Measurements from ENCODE around the gene TSPAN18.

DNA sequence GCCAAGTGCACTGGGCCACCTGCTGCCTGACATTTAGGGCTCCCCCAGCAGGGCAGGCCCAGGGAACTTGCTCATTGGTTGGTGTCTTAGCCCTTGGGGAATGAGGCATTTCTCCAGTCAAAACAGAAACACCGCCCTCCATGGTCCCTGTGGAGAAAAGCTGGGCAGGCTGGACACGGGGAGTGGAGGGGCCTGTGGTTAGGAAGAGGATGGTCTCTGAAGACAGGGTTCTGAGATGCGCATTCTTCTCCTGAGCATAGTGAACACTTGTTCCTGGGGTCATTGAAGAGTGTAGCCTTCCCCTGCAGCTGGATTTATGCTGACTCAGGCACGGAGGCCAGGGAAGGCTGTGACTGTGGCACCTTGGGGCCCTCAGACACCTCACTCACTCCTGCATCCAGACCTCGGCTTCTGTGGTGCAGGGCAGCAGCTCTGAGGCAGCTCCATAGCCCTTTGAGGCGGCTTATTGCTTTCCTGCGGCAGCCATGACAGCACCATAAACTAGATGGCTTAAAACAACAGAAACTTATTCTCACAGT, 8.2 kb downstream of the TSPAN18 start:
- TF ChIP-seq POLR2A (IDR thresholded peaks at IDR 0.05) (no peak), POLR2AphosphoS5 (IDR thresholded peaks at IDR 0.05) (no peak), EP300 (IDR thresholded peaks at IDR 0.05) (no peak)
- TF ChIP-seq, protein P1, sequence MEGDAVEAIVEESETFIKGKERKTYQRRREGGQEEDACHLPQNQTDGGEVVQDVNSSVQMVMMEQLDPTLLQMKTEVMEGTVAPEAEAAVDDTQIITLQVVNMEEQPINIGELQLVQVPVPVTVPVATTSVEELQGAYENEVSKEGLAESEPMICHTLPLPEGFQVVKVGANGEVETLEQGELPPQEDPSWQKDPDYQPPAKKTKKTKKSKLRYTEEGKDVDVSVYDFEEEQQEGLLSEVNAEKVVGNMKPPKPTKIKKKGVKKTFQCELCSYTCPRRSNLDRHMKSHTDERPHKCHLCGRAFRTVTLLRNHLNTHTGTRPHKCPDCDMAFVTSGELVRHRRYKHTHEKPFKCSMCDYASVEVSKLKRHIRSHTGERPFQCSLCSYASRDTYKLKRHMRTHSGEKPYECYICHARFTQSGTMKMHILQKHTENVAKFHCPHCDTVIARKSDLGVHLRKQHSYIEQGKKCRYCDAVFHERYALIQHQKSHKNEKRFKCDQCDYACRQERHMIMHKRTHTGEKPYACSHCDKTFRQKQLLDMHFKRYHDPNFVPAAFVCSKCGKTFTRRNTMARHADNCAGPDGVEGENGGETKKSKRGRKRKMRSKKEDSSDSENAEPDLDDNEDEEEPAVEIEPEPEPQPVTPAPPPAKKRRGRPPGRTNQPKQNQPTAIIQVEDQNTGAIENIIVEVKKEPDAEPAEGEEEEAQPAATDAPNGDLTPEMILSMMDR (IDR thresholded peaks at IDR 0.05): no peak

Data from gastroesophageal sphincter (tissue), 3 donors.